Mesothelial cell of epicardium (in vitro differentiated cells): Measurements from ENCODE around the gene RRM1. TPM values are rescaled to one million over a fixed set of nuclear protein-coding genes. Genes with fewer than 3 reads are reported as not detected.
"Not testable (repeated sequence)": the region's sequence is repeated elsewhere in the genome, so short reads cannot be mapped to it uniquely, and the experiment has no call there.

Experiments used
- DNase-seq, 2 experiments: peaks; one replicate each; pipeline ENCODE4 v3.0.0; 2021; ENCODE audit warnings: low spot score in 2 of 2; ENCODE audit not compliant: unreplicated experiment in 2 of 2
- H3K27ac Mint-ChIP-seq: 2 replicates; pipeline ENCODE4 v1.8.0; 2021; ENCODE audit warnings: mixed read lengths
- H3K27me3 Mint-ChIP-seq: 2 replicates; pipeline ENCODE4 v1.8.0; 2021; ENCODE audit warnings: low read depth, mixed read lengths
- H3K36me3 Mint-ChIP-seq: 2 replicates; pipeline ENCODE4 v1.8.0; 2021; ENCODE audit warnings: mixed read lengths
- H3K4me1 Mint-ChIP-seq: 2 replicates; pipeline ENCODE4 v1.8.0; 2021; ENCODE audit warnings: mixed read lengths
- H3K4me3 Mint-ChIP-seq: 2 replicates; pipeline ENCODE4 v1.8.0; 2021; ENCODE audit warnings: mild to moderate bottlenecking, moderate library complexity, mixed read lengths
- H3K9me3 Mint-ChIP-seq: 2 replicates; pipeline ENCODE4 v1.8.0; 2021; ENCODE audit warnings: mixed read lengths
- total RNA-seq: library from RNA; stranded (reverse); gene quantifications from 3 replicates; pipeline ENCODE4 v1.2.1, GENCODE V29; 2021
- TF ChIP-seq, protein P1 (sequence below): fragments of 200-600 bp; sonication (generic); IDR thresholded peaks from one replicate; pipeline ENCODE4 v1.5.0; 2021; ENCODE audit warnings: antibody characterized with exemption; ENCODE audit not compliant: unreplicated experiment

The RRM1 gene
- total RNA-seq, 1 donor from 2014 or later = 58.6 TPM

DNA sequence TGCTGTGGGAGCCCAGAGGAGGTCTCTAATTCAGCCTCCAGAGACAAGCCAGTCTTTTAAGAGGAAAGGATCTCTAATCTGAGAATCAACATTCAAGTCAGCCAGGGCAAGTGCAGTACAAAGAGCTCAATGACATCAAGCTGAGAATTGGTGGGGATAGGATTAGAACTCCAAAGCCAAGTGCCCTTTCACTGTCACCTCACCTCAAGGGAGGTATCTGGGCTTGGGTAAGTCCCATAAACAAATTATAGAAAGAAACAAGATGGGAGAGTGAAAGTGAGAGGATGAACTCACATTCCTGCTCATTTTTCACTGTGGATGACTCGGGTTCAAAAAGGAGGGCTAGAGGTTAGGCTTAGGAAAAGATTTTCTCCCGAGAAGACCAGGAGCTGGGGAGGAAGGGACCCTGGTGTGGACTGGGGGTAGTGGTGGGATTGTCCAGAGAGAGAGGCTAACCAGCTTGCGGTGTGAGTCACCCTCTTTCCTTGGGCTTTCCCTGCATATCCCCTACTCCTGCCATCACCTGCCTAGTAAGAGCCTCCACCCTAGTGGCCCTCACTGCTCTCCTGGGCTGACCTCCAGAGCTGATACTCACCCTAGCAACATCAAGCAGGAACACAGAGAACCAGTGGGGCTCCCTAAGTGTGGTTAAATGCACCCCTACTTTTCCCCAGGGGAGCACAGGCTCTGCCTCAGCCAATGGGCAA is 70.4 kb downstream of the RRM1 start:
- Mint-ChIP-seq H3K27me3 (peaks cover 5% of the 10 kb centered on the region), H3K4me3 (no peak overlapping the region), H3K36me3 (no peaks in the 10 kb centered on the region), H3K27ac (no peak overlapping the region), H3K9me3 (peaks cover 18% of the 10 kb centered on the region), H3K4me1 (no peaks in the 10 kb centered on the region)
- DNase-seq = no peak
- TF ChIP-seq, protein P1, sequence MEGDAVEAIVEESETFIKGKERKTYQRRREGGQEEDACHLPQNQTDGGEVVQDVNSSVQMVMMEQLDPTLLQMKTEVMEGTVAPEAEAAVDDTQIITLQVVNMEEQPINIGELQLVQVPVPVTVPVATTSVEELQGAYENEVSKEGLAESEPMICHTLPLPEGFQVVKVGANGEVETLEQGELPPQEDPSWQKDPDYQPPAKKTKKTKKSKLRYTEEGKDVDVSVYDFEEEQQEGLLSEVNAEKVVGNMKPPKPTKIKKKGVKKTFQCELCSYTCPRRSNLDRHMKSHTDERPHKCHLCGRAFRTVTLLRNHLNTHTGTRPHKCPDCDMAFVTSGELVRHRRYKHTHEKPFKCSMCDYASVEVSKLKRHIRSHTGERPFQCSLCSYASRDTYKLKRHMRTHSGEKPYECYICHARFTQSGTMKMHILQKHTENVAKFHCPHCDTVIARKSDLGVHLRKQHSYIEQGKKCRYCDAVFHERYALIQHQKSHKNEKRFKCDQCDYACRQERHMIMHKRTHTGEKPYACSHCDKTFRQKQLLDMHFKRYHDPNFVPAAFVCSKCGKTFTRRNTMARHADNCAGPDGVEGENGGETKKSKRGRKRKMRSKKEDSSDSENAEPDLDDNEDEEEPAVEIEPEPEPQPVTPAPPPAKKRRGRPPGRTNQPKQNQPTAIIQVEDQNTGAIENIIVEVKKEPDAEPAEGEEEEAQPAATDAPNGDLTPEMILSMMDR = no peak

DNA sequence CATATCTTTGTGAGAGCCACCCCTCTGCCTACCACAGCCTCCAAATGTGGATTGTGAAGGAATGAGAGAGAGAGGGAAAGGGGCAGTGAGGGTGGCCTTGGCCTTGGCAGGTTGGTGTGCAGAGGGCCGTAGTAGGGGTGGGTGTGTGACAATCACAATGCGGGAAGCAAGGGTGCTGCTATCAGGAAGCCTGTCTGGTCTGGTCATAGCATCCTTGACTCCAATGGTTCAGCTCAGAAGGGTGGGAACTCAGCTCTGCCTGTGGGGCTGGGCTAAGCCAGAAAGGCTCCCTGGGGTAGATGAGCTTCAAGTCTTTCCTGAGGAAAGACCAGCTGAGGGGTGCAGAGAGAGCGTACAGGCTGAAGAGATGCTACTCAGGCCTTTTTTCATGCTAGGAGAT is 72.7 kb downstream of the RRM1 start:
- TF ChIP-seq, protein P1 = no peak
- Mint-ChIP-seq H3K36me3 (no peaks in the 10 kb centered on the region), H3K9me3 (peaks cover 18% of the 10 kb centered on the region), H3K4me1 (no peaks in the 10 kb centered on the region), H3K4me3 (no peak overlapping the region), H3K27ac (no peak overlapping the region), H3K27me3 (no peaks in the 10 kb centered on the region)
- no peak for DNase-seq

DNA sequence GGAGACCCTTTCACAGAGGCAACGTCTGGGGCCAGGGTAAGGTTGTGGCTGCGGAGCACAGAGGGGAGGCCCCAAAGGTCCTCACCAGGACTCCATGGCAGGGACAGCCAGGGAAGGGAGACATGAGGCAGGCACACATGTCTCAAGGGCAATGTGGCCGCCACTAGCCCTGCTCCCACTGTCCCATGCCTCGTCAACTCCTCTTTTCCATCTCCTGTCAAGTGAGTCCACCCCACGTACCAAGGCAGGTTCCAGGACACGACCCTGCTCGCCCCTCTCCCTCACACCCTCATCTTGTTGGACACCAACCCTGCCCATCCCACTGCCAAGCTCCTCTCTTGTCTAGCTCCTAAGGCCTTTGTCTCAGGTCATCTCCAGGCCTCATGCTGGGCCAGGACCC is 73.2 kb downstream of the RRM1 start:
- TF ChIP-seq, protein P1 = no peak
- no peak overlapping the region for H3K27ac Mint-ChIP-seq
- DNase-seq = no peak
- no peaks in the 10 kb centered on the region for H3K4me1 Mint-ChIP-seq
- H3K27me3 Mint-ChIP-seq = no peaks in the 10 kb centered on the region
- peaks cover 18% of the 10 kb centered on the region for H3K9me3 Mint-ChIP-seq
- no peaks in the 10 kb centered on the region for H3K36me3 Mint-ChIP-seq
- H3K4me3 Mint-ChIP-seq = no peak overlapping the region

- not testable (repeated sequence) for H3K36me3 Mint-ChIP-seq, H3K27me3 Mint-ChIP-seq, H3K4me1 Mint-ChIP-seq
- DNase-seq = peak in 1 of 2 experiments; percentile 48
- H3K27ac Mint-ChIP-seq = peak overlapping the region; percentile 74
- peak overlapping the region; percentile 77 for H3K4me3 Mint-ChIP-seq
- peaks cover 12% of the 10 kb centered on the region for H3K9me3 Mint-ChIP-seq
Observed at GRCh38 chr11:4175620-4176350, 81.2 kb downstream of the RRM1 start.

- H3K27ac Mint-ChIP-seq = no peak overlapping the region
- no peak for DNase-seq
- H3K27me3 Mint-ChIP-seq = no peaks in the 10 kb centered on the region
- TF ChIP-seq, protein P1 = no peak
- peaks cover 7% of the 10 kb centered on the region for H3K36me3 Mint-ChIP-seq
- peaks cover 12% of the 10 kb centered on the region for H3K9me3 Mint-ChIP-seq
- H3K4me1 Mint-ChIP-seq = peaks cover 2% of the 10 kb centered on the region
- no peak overlapping the region for H3K4me3 Mint-ChIP-seq
Observed at GRCh38 chr11:4178813-4179662, 84.4 kb downstream of the RRM1 start.
